ENCODE data around the gene LRRC10B.
"Not testable (repeated sequence)": the region's sequence is repeated elsewhere in the genome, so short reads cannot be mapped to it uniquely, and the experiment has no call there.

The LRRC10B gene

GRCh38 chr11:61507962-61508861, at the start of gene LRRC10B:
Gene LRRC10B, plus strand, starts transcription at chr11:61508749. Its CDS starts 250 bp downstream, at chr11:61508999.
- peak; percentile 63 for DNase-seq

- DNase-seq, result no peak
Observed at GRCh38 chr11:61460474-61460881, 48.1 kb upstream of the LRRC10B start.

DNA sequence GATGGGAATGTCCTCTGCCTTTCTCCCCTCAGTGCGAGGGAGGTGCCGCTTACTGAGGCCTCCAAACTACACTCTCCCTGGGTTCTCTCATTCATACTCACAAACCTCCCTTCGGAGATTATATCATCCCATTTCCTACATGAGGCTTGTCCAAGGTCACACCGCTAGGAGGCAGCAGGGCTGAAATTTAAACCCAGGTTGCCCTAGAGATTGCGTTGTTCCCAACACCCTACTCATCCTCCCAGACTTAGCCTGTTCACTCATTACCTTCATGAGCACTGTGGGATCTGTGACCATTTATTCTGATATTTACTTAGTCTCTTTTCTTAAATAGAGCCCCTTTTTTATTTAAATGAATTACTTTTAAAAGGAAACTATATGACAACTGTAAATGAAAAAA, 47.6 kb upstream of the LRRC10B start:
- no peak for DNase-seq

DNA sequence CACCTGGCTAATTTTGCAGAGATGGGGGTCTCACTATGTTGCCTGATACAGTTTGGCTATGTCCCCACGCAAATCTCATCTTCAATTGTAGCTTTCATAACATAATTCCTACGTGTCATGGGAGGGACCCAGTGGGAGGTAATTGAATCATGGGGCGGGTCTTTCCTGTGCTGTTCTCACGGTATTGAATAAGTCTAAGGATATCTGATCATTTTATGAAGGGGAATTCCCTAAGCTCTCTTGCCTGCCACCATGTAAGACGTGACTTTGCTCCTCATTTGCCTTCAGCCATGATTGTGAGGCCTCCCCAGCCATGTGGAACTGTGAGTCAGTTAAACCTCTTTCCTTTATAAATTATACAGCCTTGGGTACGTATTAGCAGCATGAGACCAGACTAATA, 40.9 kb upstream of the LRRC10B start:
- DNase-seq, result not testable (repeated sequence)

GRCh38 chr11:61468002-61468401, 40.5 kb upstream of the LRRC10B start:
- no peak for DNase-seq

DNA sequence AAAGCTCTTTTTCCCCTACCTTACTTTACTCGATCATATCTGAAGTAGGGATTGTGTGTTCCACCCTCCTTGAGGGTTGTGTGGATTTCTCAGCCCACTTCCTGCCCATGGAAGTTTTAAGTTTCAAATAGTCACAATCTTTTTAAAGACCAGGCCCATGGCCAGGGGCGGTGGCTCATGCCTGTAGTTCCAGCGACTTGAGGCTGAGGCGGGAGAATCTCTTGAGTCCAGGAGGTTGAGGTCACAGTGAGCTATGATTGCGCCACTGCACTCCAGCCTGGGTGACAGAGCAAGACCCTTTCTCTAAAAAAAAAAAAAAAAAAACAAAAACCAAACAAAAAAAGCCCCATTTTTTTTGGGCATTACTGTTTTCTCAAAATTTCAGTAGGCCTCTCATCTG, 36.3 kb upstream of the LRRC10B start:
- DNase-seq, result no peak

DNA sequence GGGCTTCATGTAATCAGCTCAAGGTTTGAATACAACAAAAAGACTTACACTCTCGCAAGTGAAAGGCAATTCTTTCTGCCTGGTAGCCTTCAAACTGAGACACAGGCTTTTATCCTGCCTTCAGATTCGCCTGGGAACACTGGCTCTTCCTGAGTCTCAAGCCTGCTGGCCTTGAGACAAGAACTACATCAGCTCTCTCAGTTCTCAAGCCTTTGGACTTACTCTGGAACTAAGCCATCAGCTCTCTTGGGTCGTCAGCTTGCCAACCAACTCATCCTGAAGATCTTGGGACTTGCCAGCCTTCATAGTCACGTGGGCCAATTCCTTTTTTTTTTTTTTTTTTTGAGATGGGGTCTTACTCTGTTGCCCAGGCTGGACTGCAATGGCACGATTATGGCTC, 35.7 kb upstream of the LRRC10B start:
- no peak for DNase-seq

DNA sequence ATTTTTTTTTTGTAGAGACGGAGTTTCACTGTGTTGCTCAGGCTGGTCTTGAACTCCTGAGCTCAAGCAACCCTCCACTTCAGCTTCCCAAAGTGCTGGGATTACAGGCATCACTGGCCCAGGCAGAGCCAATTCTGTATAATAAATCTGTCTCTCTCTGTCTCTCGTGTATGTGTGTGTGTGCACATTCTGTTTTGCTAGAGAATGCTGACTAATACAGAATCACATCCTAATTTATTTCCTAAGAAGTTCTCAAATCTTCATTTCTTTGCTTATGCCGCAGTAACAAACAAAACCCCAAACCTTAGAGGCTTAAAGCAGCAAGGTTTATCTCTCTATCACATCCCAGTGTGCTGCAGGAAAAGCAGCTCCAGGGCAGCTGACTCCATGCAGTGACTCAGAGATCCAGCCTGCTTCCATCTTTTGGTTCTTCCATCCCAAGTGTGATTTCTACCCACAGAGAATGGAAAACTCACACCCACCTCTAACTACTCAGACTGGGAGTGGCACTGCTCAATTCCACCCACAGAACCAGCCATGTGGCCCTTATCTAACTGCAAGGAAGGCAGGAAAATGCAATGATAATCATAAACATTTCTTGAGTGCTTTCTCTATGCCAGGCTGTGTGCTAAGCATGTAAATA, 35.1 kb upstream of the LRRC10B start:
- no peak for DNase-seq

DNA sequence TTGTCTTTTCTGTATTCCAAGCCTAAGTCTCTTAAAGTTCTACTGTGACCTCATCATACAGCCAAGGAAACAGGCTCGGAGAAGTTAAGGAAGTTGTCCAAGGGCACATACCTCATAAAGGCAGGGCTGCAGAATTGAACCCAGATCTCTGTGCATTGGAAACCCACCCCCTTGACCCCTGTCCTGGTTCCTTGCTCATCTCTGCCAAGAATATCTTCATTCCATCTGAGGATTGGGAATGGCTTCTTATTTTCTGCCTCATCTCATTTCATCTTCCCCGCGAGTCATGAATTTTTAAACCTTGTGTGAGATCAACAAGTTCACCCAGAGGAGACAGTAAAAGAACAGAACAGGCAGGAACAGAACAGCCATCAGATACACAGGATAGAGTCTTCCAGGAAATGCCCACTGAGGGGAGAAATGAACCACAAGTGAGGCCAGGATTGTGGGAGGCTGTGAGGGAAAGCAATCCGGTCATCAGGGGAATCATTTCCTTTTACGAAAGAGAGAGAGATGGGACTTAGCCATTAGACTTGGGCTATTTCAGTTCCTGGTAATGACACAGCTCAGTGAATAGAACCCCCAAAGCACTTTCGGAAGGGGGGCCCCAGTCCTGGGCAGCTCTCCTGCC, 34.4 kb upstream of the LRRC10B start:
- DNase-seq, result no peak

- no peak for DNase-seq
Observed at GRCh38 chr11:61475433-61475832, 33.1 kb upstream of the LRRC10B start.

- no peak for DNase-seq
Observed at GRCh38 chr11:61476371-61476770, 32.2 kb upstream of the LRRC10B start.

DNA sequence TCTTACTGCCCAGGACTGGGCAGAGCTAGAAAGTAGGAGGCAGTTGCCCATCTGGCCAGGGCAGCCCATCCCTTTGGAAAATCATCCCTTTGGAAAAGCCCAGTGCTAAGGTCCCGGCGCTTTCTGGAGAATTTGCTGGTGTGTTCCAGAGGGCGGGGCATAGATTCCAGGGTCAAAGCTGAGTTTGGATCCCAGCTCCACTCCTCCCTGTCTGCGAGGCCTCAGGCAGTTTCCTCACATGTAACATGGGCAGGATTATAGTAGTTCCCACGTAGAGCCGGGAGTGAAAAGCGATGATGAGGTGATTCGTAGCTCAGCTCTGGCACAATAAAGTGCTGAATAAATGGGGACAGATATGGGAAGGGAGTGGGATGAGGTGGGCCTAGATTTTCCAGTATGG, 31.4 kb upstream of the LRRC10B start:
- DNase-seq, result no peak

DNA sequence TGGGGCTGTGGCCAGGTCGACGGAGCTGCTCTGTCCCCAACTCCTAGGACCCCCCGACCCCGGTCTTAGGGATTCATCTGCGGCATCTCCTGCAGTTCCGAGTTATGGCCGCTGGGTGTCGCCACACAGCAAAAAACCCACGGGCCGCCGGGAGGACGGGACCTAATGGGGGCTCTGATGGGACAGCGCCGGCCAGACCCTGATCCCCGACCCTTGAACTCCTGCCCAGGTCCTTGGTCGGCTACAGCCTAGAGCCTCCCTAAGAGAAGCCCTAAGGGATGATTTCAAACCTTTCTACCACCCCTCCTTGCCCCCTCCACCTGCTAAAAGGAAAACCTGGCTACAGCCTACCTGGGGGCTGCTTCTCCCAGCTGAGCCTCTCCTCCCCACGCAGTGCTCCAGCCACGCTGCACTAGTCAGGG, 30.8 kb upstream of the LRRC10B start:
- DNase-seq, result no peak

DNA sequence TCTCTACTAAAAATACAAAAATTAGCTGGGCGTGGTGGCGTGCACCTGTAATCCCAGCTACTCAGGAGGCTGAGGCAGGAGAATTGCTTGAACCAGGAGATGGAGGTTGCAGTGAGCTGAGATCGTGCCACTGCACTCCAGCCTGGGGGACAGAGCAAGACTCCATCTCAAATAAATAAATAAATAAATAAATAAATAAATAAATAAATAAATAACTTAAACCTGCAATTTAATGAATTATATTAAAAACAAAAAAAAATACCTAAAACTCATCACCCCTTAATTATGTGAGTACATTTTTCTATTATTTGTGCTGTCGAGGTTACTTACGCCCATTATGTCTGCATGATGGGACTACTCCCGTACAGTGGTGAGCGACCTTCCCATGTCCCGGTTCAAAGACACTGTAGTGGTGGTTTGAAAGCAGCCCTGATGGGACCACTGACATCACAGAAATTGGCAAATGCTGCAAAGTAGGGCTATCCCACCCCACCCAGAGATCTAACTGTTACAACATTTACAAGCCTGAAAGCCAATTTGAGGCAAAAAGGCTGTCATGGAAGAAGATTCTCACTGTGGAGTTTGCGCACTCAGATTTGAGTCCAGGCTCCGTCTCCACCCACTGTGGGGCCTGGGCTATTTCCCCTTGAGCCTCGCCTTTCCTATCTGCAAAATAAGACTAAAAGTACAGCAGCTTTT, 29.0 kb upstream of the LRRC10B start:
- not testable (repeated sequence) for DNase-seq

GRCh38 chr11:61480261-61480993, 28.1 kb upstream of the LRRC10B start:
- no peak for DNase-seq

- DNase-seq, result no peak
Observed at GRCh38 chr11:61480994-61481335, 27.6 kb upstream of the LRRC10B start.

DNA sequence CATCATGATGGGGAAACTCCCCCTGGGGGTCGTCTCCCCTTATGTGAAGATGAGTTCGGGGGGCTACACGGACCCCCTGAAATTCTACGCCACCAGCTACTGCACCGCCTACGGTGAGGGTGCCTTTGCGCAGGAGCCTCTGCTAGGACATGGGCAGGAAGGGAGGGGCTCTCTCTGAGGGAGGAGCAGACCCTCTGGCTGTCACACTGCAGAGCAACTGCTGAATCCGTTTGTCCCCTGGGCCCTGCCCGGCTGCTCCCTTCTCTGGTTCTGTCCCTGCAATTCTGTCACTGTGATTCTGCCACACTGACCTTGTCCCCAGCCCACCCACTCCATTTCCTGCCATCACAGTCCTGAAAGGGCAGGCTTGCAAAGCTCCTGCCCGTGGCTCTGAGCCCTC, 26.7 kb upstream of the LRRC10B start:
- DNase-seq, result no peak

DNA sequence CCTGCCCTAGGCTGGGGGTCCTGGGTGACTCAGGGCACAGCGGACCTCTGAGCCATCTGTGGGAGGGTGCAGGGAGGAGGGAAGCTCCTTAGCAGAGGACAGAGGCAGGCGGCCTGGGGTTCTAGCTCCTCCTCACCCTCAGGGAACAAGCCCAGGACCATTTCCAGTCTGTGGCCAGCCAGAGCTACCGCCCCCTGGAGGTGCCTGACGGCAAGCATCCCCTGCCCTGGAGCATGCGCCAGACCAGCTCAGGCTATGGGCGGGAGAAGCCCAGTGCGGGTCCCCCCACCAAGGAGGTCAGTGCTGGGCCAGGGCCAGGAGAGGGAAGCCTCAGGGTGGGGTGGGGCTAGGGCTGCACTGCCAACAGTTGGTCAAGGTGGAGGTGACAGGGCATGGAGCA, 26.0 kb upstream of the LRRC10B start:
- no peak for DNase-seq

DNA sequence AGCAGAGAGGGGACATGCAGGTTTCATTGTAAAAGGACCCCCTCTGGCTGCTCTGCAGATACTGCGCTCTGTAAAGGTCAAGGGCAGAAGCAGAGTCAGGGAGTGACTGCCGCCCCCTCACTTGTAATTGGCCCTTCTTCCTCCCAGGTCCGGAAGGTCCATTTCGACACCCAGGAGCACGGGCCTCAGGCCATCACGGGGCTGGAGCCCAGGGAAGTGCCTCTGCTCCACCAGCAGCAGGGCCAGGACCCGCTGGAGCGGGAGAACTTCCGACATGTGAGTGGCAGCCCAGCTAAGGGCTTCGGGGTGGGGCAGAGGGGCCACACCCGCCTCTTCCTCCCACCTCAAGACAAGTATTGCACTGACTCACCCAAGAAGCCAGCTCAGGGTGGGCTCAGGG, 24.0 kb upstream of the LRRC10B start:
- DNase-seq, result no peak

GRCh38 chr11:61485080-61485479, 23.5 kb upstream of the LRRC10B start:
- DNase-seq, result no peak

DNA sequence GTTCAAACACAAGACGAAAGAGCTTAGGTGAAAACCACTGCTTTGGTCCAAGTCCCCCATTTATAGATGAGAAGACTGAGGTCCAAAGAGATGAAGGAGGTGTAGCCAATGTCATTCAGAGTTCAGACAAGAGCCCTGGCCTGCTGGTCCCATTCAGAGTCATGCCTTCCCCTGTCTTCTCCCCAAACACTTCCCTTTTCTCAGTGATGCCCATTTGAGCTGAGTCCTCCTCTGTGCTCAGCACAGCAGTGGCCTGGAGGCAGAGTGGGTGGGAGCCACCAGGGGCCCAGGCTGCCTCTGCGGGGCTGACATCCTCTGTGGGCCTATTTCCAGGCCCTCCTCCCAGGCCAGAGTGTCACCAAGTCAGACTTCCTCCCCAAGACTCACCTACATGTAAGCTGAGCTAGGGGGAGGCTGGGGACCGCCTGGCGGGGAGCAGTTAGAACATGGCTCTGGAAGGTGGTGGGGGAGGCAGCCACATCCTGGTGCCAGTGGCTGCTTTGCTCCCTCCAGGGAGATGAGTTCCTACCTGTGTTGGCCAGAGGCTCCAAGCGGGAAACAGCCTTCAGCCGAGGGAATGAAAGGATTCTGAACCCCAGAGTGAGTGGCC, 22.4 kb upstream of the LRRC10B start:
- DNase-seq, result no peak

DNA sequence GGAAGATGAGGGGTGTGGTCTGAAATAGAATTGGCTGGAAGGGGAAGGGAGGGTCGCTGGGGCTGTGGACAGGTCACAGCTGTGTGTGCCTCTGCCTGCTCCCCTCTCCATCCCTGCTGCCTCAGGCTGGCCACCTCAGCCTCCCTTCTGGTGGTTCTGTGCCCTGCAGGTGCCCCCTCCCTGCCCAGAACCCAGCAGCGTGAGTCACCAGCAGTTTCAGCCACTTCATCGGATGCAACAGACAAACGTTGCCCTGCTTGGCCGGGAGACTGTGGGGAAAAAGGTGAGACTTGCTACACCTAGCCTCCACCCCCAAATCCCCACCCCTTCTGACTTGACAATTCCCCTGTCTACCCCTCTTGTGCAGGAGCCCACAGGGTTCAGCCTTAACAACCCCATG, 21.8 kb upstream of the LRRC10B start:
- no peak for DNase-seq
